Peyer's patch (tissue), 4 donors: ENCODE measurements around the gene CDK5RAP1. TPM values are rescaled to one million over a fixed set of nuclear protein-coding genes. Genes with fewer than 3 reads are reported as not detected.

ENCODE experiments used
- DNase-seq, 3 donors: peaks; one replicate each; pipeline ENCODE4 v3.0.0-alpha.2; 2017 to 2019
- H3K27ac ChIP-seq, 4 donors: fragments of 200-600 bp; sonication (generic); one replicate each; pipeline ENCODE4 v1.5.1; 2016 to 2019
- H3K27me3 ChIP-seq, 2 donors: fragments of 200-600 bp; sonication (generic); one replicate each; pipeline ENCODE4 v1.5.1; 2019
- H3K36me3 ChIP-seq, 3 donors: fragments of 200-600 bp; sonication (generic); one replicate each; pipeline ENCODE4 v1.5.1; 2016 to 2019
- H3K4me1 ChIP-seq, 4 donors: fragments of 200-600 bp; sonication (generic); one replicate each; pipeline ENCODE4 v1.5.1; 2016 to 2019
- H3K4me3 ChIP-seq, 4 donors: fragments of 200-600 bp; sonication (generic); 1 replicate in 3 of 4; 2 replicates in 1 of 4; pipeline ENCODE4 v1.5.1; 2016 to 2019; ENCODE audit warnings: mild to moderate bottlenecking in 1 of 4
- H3K9me3 ChIP-seq, 4 donors: fragments of 200-600 bp; sonication (generic); one replicate each; pipeline ENCODE4 v1.5.1; 2016 to 2019; ENCODE audit warnings: mild to moderate bottlenecking in 1 of 4
- POLR2A ChIP-seq, 2 donors: fragments of 450-650 bp; IDR thresholded peaks; one replicate each; pipeline ENCODE4 v1.5.1; 2017; ENCODE audit warnings: antibody characterized with exemption in 2 of 2, mild to moderate bottlenecking in 2 of 2, moderate library complexity in 2 of 2
- total RNA-seq, 4 donors: library from RNA; depleted of rRNA; stranded (reverse); fragments of >200 nt; gene quantifications; one replicate each; pipeline ENCODE4 v1.1.0, GENCODE V29; 2016
- TF ChIP-seq, protein P1 (sequence below), 6 experiments: fragments of 450-650 bp in 4 of 6; fragments of 200-600 bp in 2 of 6; sonication (generic) in 1 of 6; IDR thresholded peaks; one replicate each; pipeline ENCODE4 v1.5.1; 2017 to 2019; ENCODE audit warnings: antibody characterized with exemption in 6 of 6, mild to moderate bottlenecking in 3 of 6, moderate library complexity in 1 of 6

Gene CDK5RAP1
- total RNA-seq, 4 donors from 2014 or later = 23.5 to 47.0 (median 30.9) TPM

DNA sequence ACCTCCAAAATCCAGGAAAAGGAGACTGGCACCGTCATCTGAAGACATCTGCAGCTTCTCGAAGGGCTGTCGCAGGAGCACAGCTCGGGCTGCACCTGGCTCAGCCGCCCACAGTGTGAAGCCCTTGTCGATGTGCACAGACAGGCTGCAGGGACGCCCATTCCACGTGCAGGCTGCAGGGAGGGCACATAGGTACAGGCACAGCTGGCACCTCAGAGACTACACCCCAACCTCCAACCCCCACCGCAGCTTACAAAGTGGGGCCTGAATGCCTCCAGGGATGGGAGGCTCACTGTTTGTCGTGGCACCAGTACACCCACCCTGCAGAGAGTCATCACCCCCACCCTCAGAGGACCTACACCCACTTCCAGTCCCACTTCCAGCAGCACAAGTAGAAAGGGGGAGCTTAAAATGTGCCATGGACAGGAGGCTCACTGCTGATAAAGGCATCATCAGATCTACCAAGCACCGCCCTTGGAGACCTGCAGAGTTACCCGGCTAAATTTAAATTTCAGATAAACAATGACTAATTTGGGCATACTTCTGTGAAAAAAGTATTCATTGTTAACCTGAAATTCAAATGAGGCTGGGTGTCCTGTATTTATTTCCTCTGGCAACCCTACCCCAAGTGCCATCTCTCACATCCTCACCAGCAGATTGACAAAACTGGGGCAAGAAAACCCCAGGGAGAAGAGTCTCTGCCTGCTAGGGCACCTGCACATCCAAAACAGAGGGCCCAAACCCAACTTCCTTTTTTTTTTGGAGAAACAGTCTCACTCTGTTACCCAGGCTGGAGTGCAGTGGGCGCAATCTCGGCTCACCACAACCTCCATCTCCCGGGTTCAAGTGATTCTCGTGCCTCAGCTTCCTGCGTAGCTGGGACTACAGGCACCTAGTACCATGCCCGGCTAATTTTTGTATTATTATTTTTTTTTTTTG, 7.7 kb upstream of the CDK5RAP1 start:
- Histone ChIP-seq H3K36me3 (peaks cover 0 to 21% (median 0%) of the 10 kb centered on the region in 3 donors), H3K4me1 (peaks cover 0 to 10% (median 5%) of the 10 kb centered on the region in 4 donors), H3K27ac (peak overlapping the region in 2 of 4 donors; percentile 32 to 70), H3K4me3 (no peak overlapping the region), H3K27me3 (no peaks in the 10 kb centered on the region), H3K9me3 (no peaks in the 10 kb centered on the region)
- peak in 2 of 3 donors; percentile 55 to 59 for DNase-seq
- TF ChIP-seq, protein P1, sequence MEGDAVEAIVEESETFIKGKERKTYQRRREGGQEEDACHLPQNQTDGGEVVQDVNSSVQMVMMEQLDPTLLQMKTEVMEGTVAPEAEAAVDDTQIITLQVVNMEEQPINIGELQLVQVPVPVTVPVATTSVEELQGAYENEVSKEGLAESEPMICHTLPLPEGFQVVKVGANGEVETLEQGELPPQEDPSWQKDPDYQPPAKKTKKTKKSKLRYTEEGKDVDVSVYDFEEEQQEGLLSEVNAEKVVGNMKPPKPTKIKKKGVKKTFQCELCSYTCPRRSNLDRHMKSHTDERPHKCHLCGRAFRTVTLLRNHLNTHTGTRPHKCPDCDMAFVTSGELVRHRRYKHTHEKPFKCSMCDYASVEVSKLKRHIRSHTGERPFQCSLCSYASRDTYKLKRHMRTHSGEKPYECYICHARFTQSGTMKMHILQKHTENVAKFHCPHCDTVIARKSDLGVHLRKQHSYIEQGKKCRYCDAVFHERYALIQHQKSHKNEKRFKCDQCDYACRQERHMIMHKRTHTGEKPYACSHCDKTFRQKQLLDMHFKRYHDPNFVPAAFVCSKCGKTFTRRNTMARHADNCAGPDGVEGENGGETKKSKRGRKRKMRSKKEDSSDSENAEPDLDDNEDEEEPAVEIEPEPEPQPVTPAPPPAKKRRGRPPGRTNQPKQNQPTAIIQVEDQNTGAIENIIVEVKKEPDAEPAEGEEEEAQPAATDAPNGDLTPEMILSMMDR (IDR thresholded peaks at IDR 0.05) = no peak
- no peak for TF ChIP-seq POLR2A (IDR thresholded peaks at IDR 0.05)

DNA sequence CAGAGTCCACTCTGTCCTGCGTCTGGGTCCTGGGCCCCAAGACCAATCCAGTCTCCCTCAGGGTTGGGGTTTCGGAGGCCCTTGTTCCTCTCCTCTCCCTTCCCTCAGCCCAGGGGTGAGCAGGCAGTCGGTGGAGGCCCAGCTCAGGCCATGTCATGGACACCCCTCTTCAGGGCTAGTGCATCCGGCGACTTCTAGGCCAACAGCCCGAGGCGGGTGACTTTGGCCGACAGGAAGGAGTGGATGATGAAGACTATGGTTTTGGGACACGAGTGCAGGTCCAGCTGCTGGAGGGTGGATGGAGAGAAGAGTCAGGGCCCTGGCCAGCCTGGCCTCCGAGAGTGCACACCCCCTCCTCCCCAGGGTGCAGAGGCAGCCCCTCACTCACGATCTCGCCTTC, 7.0 kb upstream of the CDK5RAP1 start:
- H3K36me3 ChIP-seq = peaks cover 0 to 21% (median 0%) of the 10 kb centered on the region in 3 donors
- H3K9me3 ChIP-seq = no peaks in the 10 kb centered on the region
- H3K27me3 ChIP-seq = no peaks in the 10 kb centered on the region
- TF ChIP-seq, protein P1 (IDR thresholded peaks at IDR 0.05) = no peak
- no peak for TF ChIP-seq POLR2A (IDR thresholded peaks at IDR 0.05)
- no peak for DNase-seq
- H3K4me1 ChIP-seq = peaks cover 0 to 10% (median 5%) of the 10 kb centered on the region in 4 donors
- H3K4me3 ChIP-seq = no peak overlapping the region
- peak overlapping the region in 2 of 4 donors; percentile 32 to 70 for H3K27ac ChIP-seq

DNA sequence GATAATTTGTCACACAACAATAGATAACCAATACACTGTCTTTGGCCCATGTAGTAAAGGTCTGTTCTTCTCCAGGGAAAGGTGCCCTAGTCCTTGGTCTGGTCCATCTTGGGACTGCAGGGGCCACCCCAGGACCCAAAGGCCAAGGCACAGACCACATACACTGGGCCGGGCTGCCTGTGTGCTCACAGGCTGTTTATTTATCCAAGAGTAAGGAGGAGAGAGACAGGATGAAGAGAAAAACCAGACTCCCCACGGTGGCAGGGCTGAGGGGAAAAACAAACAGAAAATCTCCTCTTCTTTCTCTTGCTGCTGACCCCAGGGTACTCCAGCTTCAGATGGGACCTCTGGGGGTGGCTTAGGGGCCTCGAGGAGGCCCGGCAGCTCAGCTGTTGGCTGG, 6.5 kb upstream of the CDK5RAP1 start:
- H3K27me3 ChIP-seq = no peaks in the 10 kb centered on the region
- H3K4me3 ChIP-seq = no peak overlapping the region
- H3K9me3 ChIP-seq = no peaks in the 10 kb centered on the region
- DNase-seq = no peak
- peaks cover 0 to 21% (median 0%) of the 10 kb centered on the region in 3 donors for H3K36me3 ChIP-seq
- H3K27ac ChIP-seq = peak overlapping the region in 1 of 4 donors; percentile 70
- peaks cover 0 to 10% (median 5%) of the 10 kb centered on the region in 4 donors for H3K4me1 ChIP-seq
- no peak for TF ChIP-seq POLR2A (IDR thresholded peaks at IDR 0.05)

DNA sequence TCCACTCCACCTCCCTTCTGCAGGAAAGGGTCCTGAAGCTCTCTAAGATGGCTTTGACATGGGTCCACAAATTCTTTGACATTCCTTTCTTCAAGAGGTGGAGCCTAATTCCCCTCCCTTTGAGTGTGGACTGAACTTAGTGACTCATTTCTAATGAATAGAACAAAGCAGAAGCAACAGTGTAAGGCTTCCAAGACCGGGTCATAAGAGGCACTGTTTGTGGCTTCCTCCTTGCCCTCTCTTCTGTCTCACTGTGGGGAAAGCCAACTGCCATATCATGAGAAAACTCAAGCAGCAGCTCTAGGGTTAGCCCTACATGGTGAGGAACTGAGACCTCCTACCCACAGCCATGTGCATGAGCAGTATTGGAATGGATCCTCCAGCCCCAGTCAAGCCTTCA, 5.9 kb upstream of the CDK5RAP1 start:
- peaks cover 0 to 19% (median 0%) of the 10 kb centered on the region in 3 donors for H3K36me3 ChIP-seq
- peaks cover 0 to 13% (median 6%) of the 10 kb centered on the region in 4 donors for H3K4me1 ChIP-seq
- no peak overlapping the region for H3K27ac ChIP-seq
- no peaks in the 10 kb centered on the region for H3K9me3 ChIP-seq
- H3K4me3 ChIP-seq = no peak overlapping the region
- no peaks in the 10 kb centered on the region for H3K27me3 ChIP-seq
- DNase-seq = no peak
- TF ChIP-seq POLR2A (IDR thresholded peaks at IDR 0.05) = no peak
- TF ChIP-seq, protein P1 (IDR thresholded peaks at IDR 0.05) = no peak

DNA sequence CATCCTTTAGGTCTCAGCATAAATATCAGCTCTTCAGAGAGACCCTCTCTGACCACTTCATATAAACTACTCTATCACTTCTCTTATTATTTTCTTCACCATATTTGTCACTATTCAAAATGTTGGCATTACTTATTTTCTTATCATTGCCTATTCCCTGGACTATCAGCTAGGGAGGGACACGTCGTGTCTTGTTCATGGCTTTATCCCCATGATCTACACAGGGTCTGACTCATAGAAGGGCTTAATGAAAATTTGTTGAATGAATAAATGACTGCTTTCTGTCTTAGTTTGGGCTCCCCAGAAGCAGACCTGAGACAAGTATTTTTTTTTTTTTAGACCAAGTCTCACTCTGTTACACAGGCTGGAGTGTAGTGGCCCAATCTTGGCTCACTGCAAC, 3.0 kb upstream of the CDK5RAP1 start:
- TF ChIP-seq POLR2A (IDR thresholded peaks at IDR 0.05) = no peak
- TF ChIP-seq, protein P1 (IDR thresholded peaks at IDR 0.05) = no peak
- Histone ChIP-seq H3K36me3 (peaks cover 0 to 4% (median 0%) of the 10 kb centered on the region in 3 donors), H3K27ac (no peak overlapping the region), H3K27me3 (no peaks in the 10 kb centered on the region), H3K4me3 (no peak overlapping the region), H3K4me1 (peaks cover 0 to 25% (median 19%) of the 10 kb centered on the region in 4 donors), H3K9me3 (no peaks in the 10 kb centered on the region)
- DNase-seq = no peak

DNA sequence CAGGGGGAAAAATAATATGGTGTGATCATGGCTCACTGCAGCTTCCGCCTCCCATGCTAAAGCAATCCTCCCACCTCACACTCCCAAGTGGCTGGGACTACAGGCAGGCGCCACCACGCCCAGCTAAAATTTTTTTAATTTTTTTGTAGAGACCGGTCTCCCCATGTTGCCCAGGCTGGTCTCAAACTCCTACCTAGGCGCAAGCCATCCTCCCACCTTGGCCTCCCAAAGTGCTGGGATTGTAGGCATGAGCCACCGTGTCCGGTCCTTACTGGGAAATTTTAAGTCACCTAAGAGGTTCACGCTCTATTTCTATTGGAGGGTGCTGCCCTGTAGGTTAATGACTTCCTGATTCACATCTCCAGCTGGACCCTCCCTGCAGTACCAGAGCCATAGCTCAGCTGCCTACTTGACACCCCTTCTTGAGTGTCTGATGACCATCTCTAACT, 626 bp upstream of the CDK5RAP1 start:
- Histone ChIP-seq H3K27me3 (no peaks in the 10 kb centered on the region), H3K27ac (peak overlapping the region in 2 of 4 donors; percentile 58 to 65), H3K36me3 (no peaks in the 10 kb centered on the region), H3K9me3 (no peaks in the 10 kb centered on the region), H3K4me3 (peak overlapping the region; percentile 75 to 92 (median 88)), H3K4me1 (peaks cover 0 to 23% (median 10%) of the 10 kb centered on the region in 4 donors)
- no peak for DNase-seq
- TF ChIP-seq, protein P1 (IDR thresholded peaks at IDR 0.05) = no peak
- TF ChIP-seq POLR2A (IDR thresholded peaks at IDR 0.05) = no peak
